HEK293 (cell line): ENCODE data around the gene NAT10.
"Not testable (repeated sequence)": the region's sequence is repeated elsewhere in the genome, so short reads cannot be mapped to it uniquely, and the experiment has no call there.

Experiments
- CTCF ChIA-PET: fragments of 350-600 bp; formaldehyde crosslinking; extraction: SDS; loops from one replicate; lab custom pipeline; 2021; ENCODE audit warnings: antibody characterized with exemption; lab: Yijun Ruan, JAX
- POLR2A ChIA-PET: fragments of 300-600 bp; formaldehyde crosslinking; extraction: SDS; loops from one replicate; lab custom pipeline; 2020; ENCODE audit warnings: antibody characterized with exemption, inconsistent platforms; lab: Yijun Ruan, JAX
- H3K27ac ChIP-seq: fragments of 200-500 bp; sonication (Bioruptor generic); 2 replicates; pipeline ENCODE4 v1.5.1; 2014; ENCODE audit warnings: low read depth, low read length, control low read depth, inconsistent platforms; ENCODE audit errors: extremely low read depth
- H3K36me3 ChIP-seq, 2 experiments: fragments of 200-500 bp in 1 of 2; sonication (Bioruptor generic) in 1 of 2; 1 replicate in 1 of 2; 2 replicates in 1 of 2; pipeline ENCODE4 v1.5.1; 2014 to 2017; ENCODE audit warnings: inconsistent platforms in 2 of 2, low read length in 2 of 2; ENCODE audit not compliant: control insufficient read depth in 2 of 2, insufficient read depth in 1 of 2
- H3K4me1 ChIP-seq: fragments of 200-500 bp; sonication (Bioruptor generic); 2 replicates; pipeline ENCODE4 v1.5.1; 2014; ENCODE audit warnings: mild to moderate bottlenecking, low read length, inconsistent platforms; ENCODE audit not compliant: control insufficient read depth, insufficient read depth
- H3K4me3 ChIP-seq: 2 replicates; pipeline ENCODE4 v1.5.1; 2011; ENCODE audit warnings: low read depth, mild to moderate bottlenecking, control low read depth, low read length, moderate library complexity
- H3K9me3 ChIP-seq: fragments of 200-500 bp; sonication (Bioruptor generic); 2 replicates; pipeline ENCODE4 v1.5.1; 2014; ENCODE audit warnings: low read depth, low read length, inconsistent platforms; ENCODE audit not compliant: control insufficient read depth, insufficient read depth
- BCL11B ChIP-seq: fragments of 450-650 bp; formaldehyde crosslinking; IDR thresholded peaks from 2 replicates; pipeline ENCODE4 v1.5.1; 2016; ENCODE audit warnings: low read depth, missing biosample characterization, missing genetic modification characterization
- IKZF3 ChIP-seq: fragments of 450-650 bp; IDR thresholded peaks from 2 replicates; pipeline ENCODE4 v1.5.0; 2018; ENCODE audit warnings: missing biosample characterization, mild to moderate bottlenecking, missing genetic modification characterization, moderate library complexity
- KLF9 ChIP-seq: fragments of 450-650 bp; formaldehyde crosslinking; IDR thresholded peaks from 2 replicates; pipeline ENCODE4 v1.5.1; 2016; ENCODE audit warnings: missing biosample characterization, missing genetic modification characterization, low read depth
- SCRT2 ChIP-seq: fragments of 450-650 bp; formaldehyde crosslinking; IDR thresholded peaks from 2 replicates; pipeline ENCODE4 v1.5.1; 2016; ENCODE audit warnings: missing biosample characterization, missing genetic modification characterization
- WT1 ChIP-seq: fragments of 450-650 bp; formaldehyde crosslinking; IDR thresholded peaks from 2 replicates; pipeline ENCODE4 v1.5.1; 2016; ENCODE audit warnings: missing biosample characterization, missing genetic modification characterization
- ZBTB48 ChIP-seq: fragments of 450-650 bp; formaldehyde crosslinking; IDR thresholded peaks from 2 replicates; pipeline ENCODE4 v1.5.1; 2016; ENCODE audit warnings: missing biosample characterization, missing genetic modification characterization
- ZNF140 ChIP-seq: fragments of 450-650 bp; formaldehyde crosslinking; IDR thresholded peaks from 2 replicates; pipeline ENCODE4 v1.5.1; 2016; ENCODE audit warnings: missing biosample characterization, missing genetic modification characterization
- ZNF19 ChIP-seq: fragments of 450-650 bp; formaldehyde crosslinking; IDR thresholded peaks from 2 replicates; pipeline ENCODE4; 2016; ENCODE audit warnings: missing biosample characterization, missing genetic modification characterization, low read depth
- ZNF560 ChIP-seq: fragments of 450-650 bp; formaldehyde crosslinking; IDR thresholded peaks from 2 replicates; pipeline ENCODE4 v1.5.1; 2017; ENCODE audit warnings: missing biosample characterization, missing genetic modification characterization, borderline replicate concordance
- ZNF600 ChIP-seq: fragments of 450-650 bp; formaldehyde crosslinking; IDR thresholded peaks from 2 replicates; pipeline ENCODE4 v1.5.1; 2016; ENCODE audit warnings: missing biosample characterization, missing genetic modification characterization
- ZNF610 ChIP-seq: fragments of 450-650 bp; formaldehyde crosslinking; IDR thresholded peaks from 2 replicates; pipeline ENCODE4 v1.5.1; 2016; ENCODE audit warnings: missing biosample characterization, missing genetic modification characterization, borderline replicate concordance
- ZNF621 ChIP-seq: fragments of 450-650 bp; formaldehyde crosslinking; IDR thresholded peaks from 2 replicates; pipeline ENCODE4 v1.5.1; 2017; ENCODE audit warnings: missing biosample characterization, missing genetic modification characterization
- ZNF664 ChIP-seq: fragments of 450-650 bp; formaldehyde crosslinking; IDR thresholded peaks from 2 replicates; pipeline ENCODE4 v1.5.1; 2016; ENCODE audit warnings: missing biosample characterization, missing genetic modification characterization
- TF ChIP-seq, protein P1 (sequence below): fragments of 450-650 bp; formaldehyde crosslinking; IDR thresholded peaks from 2 replicates; pipeline ENCODE4 v1.5.1; 2016; ENCODE audit warnings: missing biosample characterization, missing genetic modification characterization
- TF ChIP-seq, protein P2 (sequence below): fragments of 450-650 bp; formaldehyde crosslinking; IDR thresholded peaks from 2 replicates; pipeline ENCODE4 v1.5.1; 2017; ENCODE audit warnings: missing biosample characterization, missing genetic modification characterization

The NAT10 gene

DNA sequence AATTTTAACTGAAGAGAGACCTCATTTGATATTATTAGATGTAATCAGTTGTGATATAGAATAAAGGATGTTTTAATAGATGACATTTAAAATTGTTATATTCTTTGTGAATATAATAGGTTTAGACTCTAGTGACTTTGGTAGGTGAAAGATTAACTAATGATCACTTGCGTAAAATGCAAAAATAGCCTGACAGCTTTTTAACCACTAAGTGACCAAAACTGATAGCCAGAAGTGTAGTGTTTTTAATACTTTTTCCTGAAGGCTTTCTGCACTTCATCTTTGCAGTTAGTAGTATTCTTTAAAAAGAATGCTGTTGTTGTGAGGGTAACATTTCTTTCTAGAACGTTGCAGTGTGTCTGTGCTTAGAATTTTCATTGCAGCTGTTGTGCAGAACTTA, 48.8 kb upstream of the NAT10 start:
- peaks cover 9 to 59% of the 10 kb centered on the region in 2 experiments for H3K36me3 ChIP-seq
- POLR2A ChIA-PET, result no interaction called here
- H3K4me3 ChIP-seq, result no peak overlapping the region
- no peaks in the 10 kb centered on the region for H3K9me3 ChIP-seq
- TF ChIP-seq IKZF3 (tag by site-specific recombination), result no peak
- TF ChIP-seq WT1, result no peak
- TF ChIP-seq KLF9 (tag by site-specific recombination), result no peak
- TF ChIP-seq ZBTB48 (tag by site-specific recombination), result no peak
- TF ChIP-seq ZNF560 (tag by site-specific recombination), result no peak
- no peak for TF ChIP-seq BCL11B (tag by site-specific recombination)
- TF ChIP-seq ZNF621, result no peak
- TF ChIP-seq, all 188 proteins: peak for 0
- peaks cover 10% of the 10 kb centered on the region for H3K4me1 ChIP-seq
- H3K27ac ChIP-seq, result no peak overlapping the region
- CTCF ChIA-PET, result interaction anchor here (0.5 to 0.6 kb wide), 2 partner anchors 39 to 248 kb away, joined by 3 to 4 read pairs; no protein-coding TSS in a partner anchor

DNA sequence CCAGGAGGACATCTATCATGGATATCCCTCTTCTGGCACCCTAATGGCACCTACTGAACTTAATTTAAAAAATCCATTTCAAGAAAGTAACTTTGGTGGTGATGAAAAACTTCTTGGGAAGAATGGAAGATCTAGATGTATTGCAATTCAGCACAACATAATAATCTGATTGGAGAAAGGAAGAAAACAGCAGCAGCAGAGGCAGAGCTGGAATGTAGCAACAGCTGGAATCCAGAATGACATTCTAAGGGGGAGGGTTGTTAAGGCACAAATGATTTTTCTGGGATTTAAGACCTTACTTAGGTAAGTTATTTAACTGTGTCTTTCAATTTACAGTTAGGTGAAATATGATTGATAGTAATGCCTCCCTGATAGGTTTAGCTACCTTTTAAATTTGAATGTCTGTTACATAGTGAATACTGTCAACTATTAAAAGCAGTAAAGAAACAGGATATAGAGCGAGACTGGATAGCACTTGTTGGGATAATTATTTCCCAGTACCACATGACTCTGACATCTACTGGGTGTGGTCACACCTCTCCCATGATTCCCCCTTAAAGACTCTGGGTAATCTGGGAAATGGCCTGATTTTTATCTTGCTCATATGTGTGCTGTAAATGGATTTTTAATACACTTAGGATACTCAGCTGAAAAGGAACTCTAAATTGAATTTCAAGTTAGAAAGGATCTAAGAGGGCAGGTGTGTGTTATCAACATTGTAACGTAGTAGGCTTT, 42.2 kb upstream of the NAT10 start:
- peaks cover 0 to 42% of the 10 kb centered on the region in 2 experiments; a peak in 2 of 3 replicates for H3K36me3 ChIP-seq
- H3K27ac ChIP-seq, result no peak overlapping the region
- TF ChIP-seq, protein P1, sequence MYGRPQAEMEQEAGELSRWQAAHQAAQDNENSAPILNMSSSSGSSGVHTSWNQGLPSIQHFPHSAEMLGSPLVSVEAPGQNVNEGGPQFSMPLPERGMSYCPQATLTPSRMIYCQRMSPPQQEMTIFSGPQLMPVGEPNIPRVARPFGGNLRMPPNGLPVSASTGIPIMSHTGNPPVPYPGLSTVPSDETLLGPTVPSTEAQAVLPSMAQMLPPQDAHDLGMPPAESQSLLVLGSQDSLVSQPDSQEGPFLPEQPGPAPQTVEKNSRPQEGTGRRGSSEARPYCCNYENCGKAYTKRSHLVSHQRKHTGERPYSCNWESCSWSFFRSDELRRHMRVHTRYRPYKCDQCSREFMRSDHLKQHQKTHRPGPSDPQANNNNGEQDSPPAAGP (tag by site-specific recombination), result no peak
- TF ChIP-seq ZNF600, result 0 out of 2 replicates have a peak, but pooled peaks have one; percentile 16
- TF ChIP-seq SCRT2 (tag by site-specific recombination), result peak; percentile 31; the same call in 1 of the 2 replicates
- ChIA-PET CTCF (interaction anchor here (0.8 kb wide), 1 partner anchor 429 kb away, joined by 3 read pairs; no protein-coding TSS in a partner anchor), POLR2A (interaction anchor here (1.1 to 2.1 kb wide), 4 partner anchors 10 to 12 kb away, joined by 3 to 6 read pairs (median 4); partner anchors contain the start of gene CAPRIN1)
- H3K9me3 ChIP-seq, result no peaks in the 10 kb centered on the region
- peaks cover 2% of the 10 kb centered on the region; the same call in 1 of the 2 replicates for H3K4me1 ChIP-seq
- H3K4me3 ChIP-seq, result no peak overlapping the region

DNA sequence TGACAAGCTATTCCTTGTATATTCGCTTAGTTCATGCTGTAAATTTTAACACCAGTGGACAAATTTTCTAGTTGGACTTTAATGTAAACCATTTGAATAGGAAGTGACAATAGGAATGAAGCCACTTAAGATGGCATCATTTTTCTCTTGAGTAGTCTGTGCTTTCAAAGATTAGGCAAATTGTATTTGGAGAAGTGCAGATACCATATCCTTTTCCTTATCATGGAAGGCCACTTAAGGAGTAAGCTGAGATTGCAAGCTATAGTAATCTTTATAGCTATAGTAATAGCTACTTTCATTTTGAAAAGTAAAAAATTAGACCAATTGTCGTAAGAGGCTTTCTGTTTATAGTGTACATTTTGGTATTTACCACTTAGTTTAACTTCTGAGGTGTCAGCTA, 41.1 kb upstream of the NAT10 start:
- Histone ChIP-seq H3K4me1 (peaks cover 2% of the 10 kb centered on the region; the same call in 1 of the 2 replicates), H3K36me3 (peaks cover 0 to 34% of the 10 kb centered on the region in 2 experiments; a peak in 2 of 3 replicates), H3K27ac (no peak overlapping the region), H3K9me3 (no peaks in the 10 kb centered on the region)
- TF ChIP-seq ZNF19 (tag by site-specific recombination), result no peak
- TF ChIP-seq, protein P2, sequence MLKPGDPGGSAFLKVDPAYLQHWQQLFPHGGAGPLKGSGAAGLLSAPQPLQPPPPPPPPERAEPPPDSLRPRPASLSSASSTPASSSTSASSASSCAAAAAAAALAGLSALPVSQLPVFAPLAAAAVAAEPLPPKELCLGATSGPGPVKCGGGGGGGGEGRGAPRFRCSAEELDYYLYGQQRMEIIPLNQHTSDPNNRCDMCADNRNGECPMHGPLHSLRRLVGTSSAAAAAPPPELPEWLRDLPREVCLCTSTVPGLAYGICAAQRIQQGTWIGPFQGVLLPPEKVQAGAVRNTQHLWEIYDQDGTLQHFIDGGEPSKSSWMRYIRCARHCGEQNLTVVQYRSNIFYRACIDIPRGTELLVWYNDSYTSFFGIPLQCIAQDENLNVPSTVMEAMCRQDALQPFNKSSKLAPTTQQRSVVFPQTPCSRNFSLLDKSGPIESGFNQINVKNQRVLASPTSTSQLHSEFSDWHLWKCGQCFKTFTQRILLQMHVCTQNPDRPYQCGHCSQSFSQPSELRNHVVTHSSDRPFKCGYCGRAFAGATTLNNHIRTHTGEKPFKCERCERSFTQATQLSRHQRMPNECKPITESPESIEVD (tag by site-specific recombination), result peak; percentile 69
- TF ChIP-seq, all 188 proteins: peak for 1
- H3K4me3 ChIP-seq, result no peak overlapping the region
- POLR2A ChIA-PET, result interaction anchor here (1.7 to 2.1 kb wide), 2 partner anchors 11 to 13 kb away, joined by 4 to 6 read pairs; partner anchors contain the start of gene CAPRIN1
- CTCF ChIA-PET, result interaction anchor here (0.6 to 1.7 kb wide), 4 partner anchors 10 to 560 kb away, joined by 3 to 4 read pairs (median 4); no protein-coding TSS in a partner anchor

DNA sequence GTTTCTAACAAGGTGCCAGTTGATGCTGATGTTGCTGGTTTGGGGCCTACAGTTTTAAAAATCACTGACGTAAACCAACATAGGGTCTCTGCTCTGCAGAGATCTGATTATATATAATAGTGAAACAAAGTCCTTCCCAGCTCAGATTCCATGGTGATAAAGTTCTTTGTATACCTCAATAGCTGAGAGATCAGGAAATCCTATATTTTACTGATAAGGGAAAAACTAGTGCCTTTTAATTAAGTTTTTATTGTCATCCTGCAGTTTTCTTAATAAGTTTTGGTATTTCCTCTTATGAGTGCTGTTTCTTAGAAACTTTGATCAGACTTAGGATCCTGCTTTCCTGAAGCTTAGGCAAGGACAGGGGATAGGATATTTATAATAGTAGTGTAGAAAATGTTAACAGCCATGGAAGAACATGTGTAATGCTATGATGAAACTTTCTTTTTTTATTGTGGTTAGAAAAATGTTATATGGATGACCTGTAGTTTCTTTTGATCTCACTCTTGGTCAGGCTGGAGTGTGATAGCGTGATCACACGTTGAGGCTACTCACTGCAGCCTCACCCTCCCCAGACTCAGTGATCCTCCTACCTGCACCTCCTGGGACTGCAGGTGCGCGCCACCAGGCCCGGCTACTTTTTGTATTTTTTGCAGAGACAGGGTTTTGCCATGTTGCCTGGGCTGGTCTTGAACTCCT, 39.8 kb upstream of the NAT10 start:
- POLR2A ChIA-PET, result interaction anchor here (2.1 kb wide), 1 partner anchor 12 kb away, joined by 6 read pairs; no protein-coding TSS in a partner anchor
- H3K27ac ChIP-seq, result no peak overlapping the region

DNA sequence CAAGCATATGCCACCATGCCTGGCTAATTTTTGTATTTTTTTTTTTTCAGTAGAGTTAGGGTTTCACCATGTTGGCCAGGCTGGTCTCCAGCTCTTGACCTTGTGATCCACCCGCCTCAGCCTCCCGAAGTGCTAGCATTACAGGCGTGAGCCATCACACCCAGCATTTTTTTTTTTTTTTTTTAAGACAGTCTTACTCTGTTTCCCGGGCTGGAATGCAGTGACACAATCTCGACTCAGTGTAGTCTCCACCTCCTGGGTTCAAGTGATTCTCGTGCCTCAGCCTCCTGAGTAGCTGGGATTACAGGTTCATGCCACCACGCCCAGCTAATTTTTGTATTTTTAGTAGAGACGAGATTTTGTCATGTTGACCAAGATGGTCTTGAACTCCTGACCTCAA, 38.7 kb upstream of the NAT10 start:
- POLR2A ChIA-PET, H3K4me1 ChIP-seq, H3K4me3 ChIP-seq, H3K27ac ChIP-seq, H3K9me3 ChIP-seq: not testable (repeated sequence)
- CTCF ChIA-PET, result interaction anchor here (0.6 kb wide), 1 partner anchor 69 kb away, joined by 3 read pairs; no protein-coding TSS in a partner anchor
- H3K36me3 ChIP-seq, result peaks cover 3 to 38% of the 10 kb centered on the region in 2 experiments

More for the DNA sequence above, 39.8 kb upstream of the NAT10 start:
- TF ChIP-seq ZNF140 (tag by site-specific recombination), result no peak
- TF ChIP-seq, protein P2 (tag by site-specific recombination), result peak; percentile 65; the same call in 1 of the 2 replicates
- no peak for TF ChIP-seq ZNF610
- peak; percentile 70 for TF ChIP-seq ZNF664
- Histone ChIP-seq H3K4me1 (peaks cover 2% of the 10 kb centered on the region; the same call in 1 of the 2 replicates), H3K4me3 (no peak overlapping the region), H3K9me3 (no peaks in the 10 kb centered on the region), H3K36me3 (peaks cover 0 to 34% of the 10 kb centered on the region in 2 experiments; a peak in 2 of 3 replicates)
- CTCF ChIA-PET, result interaction anchor here (0.6 to 1.7 kb wide), 2 partner anchors 13 to 78 kb away, joined by 3 to 4 read pairs; no protein-coding TSS in a partner anchor
